HepG2 (cell line): ENCODE measurements around the gene TRPC6. TPM values are rescaled to one million over a fixed set of nuclear protein-coding genes. Genes with fewer than 3 reads are reported as not detected.

ENCODE experiments used
- ATAC-seq: fragments of 200-7000 bp; cut with Tn5 transposase; 3 replicates; pipeline ENCODE4 v1.9.1; 2020; ENCODE audit warnings: mild to moderate bottlenecking, moderate library complexity
- BruUV-seq: library from RNA; stranded (reverse); fragments of 400-500 nt; replicated peaks from 2 replicates; lab custom pipeline; 2021; lab: Mats Ljungman, UMichigan
- CTCF ChIA-PET: fragments of 300-600 bp; formaldehyde crosslinking; extraction: SDS; loops from one replicate; lab custom pipeline; 2021; ENCODE audit warnings: low total read pairs, inconsistent platforms, low intra/inter-chr PET ratio; lab: Yijun Ruan, JAX
- POLR2A ChIA-PET: fragments of 350-600 bp; sonication (Branson Sonifier 250); formaldehyde crosslinking; loops from one replicate; lab custom pipeline; 2020; ENCODE audit warnings: antibody characterized with exemption, inconsistent platforms; lab: Yijun Ruan, JAX
- DNase-seq: peaks from one replicate; pipeline ENCODE4 v3.0.0-alpha.2; 2015; ENCODE audit warnings: low spot score
- FAIRE-seq: peaks from 3 replicates; lab custom pipeline; 2011; peaks lifted over from hg19 to GRCh38; lab: Jason Lieb, UNC
- H2AFZ ChIP-seq: one replicate; pipeline ENCODE4 v1.6.1; 2011; ENCODE audit warnings: low read length, inconsistent platforms
- H3K27ac ChIP-seq: fragments of 300-600 bp; 3 replicates; pipeline ENCODE4 v1.8.0; 2011; ENCODE audit warnings: mixed run types, mild to moderate bottlenecking, mixed read lengths, low read length, inconsistent platforms; ENCODE audit not compliant: insufficient read depth; ENCODE audit errors: extremely low read length
- H3K27me3 ChIP-seq, 2 experiments: fragments of 200-600 bp in 1 of 2; 2 replicates in 1 of 2; 3 replicates in 1 of 2; pipeline versions ENCODE4 v1.6.0 to v1.8.0; 2011; ENCODE audit warnings: low read length in 2 of 2, mild to moderate bottlenecking in 2 of 2, moderate library complexity in 2 of 2, inconsistent platforms in 1 of 2; ENCODE audit not compliant: insufficient read depth in 2 of 2, control insufficient read depth in 1 of 2
- H3K36me3 ChIP-seq, 2 experiments: fragments of 200-600 bp in 1 of 2; replicated peaks in 1 of 2; 2 replicates in 1 of 2; 3 replicates in 1 of 2; pipeline versions ENCODE4 v1.5.1 to v1.8.0; 2011; ENCODE audit warnings: low read length in 2 of 2, inconsistent platforms in 1 of 2; ENCODE audit not compliant: insufficient read depth in 2 of 2, control insufficient read depth in 1 of 2
- H3K4me1 ChIP-seq: 2 replicates; pipeline ENCODE4 v1.5.1; 2012; ENCODE audit warnings: low read length, inconsistent platforms; ENCODE audit not compliant: insufficient read depth
- H3K4me2 ChIP-seq: 2 replicates; pipeline ENCODE4 v1.6.0; 2011; ENCODE audit warnings: low read depth, low read length, inconsistent platforms
- H3K4me3 ChIP-seq, 3 experiments: fragments of 200-600 bp in 1 of 3; sonication (generic), shearing (Covaris generic) in 1 of 3; replicated peaks in 1 of 3; 2 replicates each; pipeline ENCODE4 v1.5.1; 2011 to 2016; ENCODE audit warnings: low read length in 3 of 3, inconsistent platforms in 2 of 3, low read depth in 2 of 3, mild to moderate bottlenecking in 2 of 3, control low read depth in 1 of 3, mixed read lengths in 1 of 3; ENCODE audit not compliant: insufficient read depth in 1 of 3
- H3K79me2 ChIP-seq: one replicate; pipeline ENCODE4 v1.6.1; 2011; ENCODE audit warnings: low read length, inconsistent platforms; ENCODE audit not compliant: insufficient read depth
- H3K9ac ChIP-seq: 2 replicates; pipeline ENCODE4 v1.6.0; 2011; ENCODE audit warnings: mild to moderate bottlenecking, low read depth, low read length, inconsistent platforms; ENCODE audit not compliant: insufficient read depth
- H3K9me3 ChIP-seq: 2 replicates; pipeline ENCODE4 v1.5.1; 2012; ENCODE audit warnings: mild to moderate bottlenecking, low read length
- H4K20me1 ChIP-seq: 2 replicates; pipeline ENCODE4 v1.6.0; 2011; ENCODE audit warnings: inconsistent platforms, mild to moderate bottlenecking, low read length, moderate library complexity; ENCODE audit not compliant: insufficient read depth
- ATF1 ChIP-seq: IDR thresholded peaks from 2 replicates; pipeline ENCODE4 v1.6.1; 2016; ENCODE audit warnings: mild to moderate bottlenecking, control low read depth
- WGBS: methylation state at CpG from one replicate; pipeline ENCODE4 v1.1.6; 2017; ENCODE audit warnings: low lambda C conversion rate; 5-methylcytosine and 5-hydroxymethylcytosine counted together
- in situ Hi-C: cut with HindIII; loops from 2 replicates; pipeline ENCODE4 v1.10.0; 2017; ENCODE audit warnings: low pct_unique_long_range_greater_than_20kb; ENCODE audit not compliant: extremely low pct_ligation_motif_present
- intact Hi-C: fragments of 100-400 bp; cut with micrococcal nuclease; formaldehyde crosslinking; loops from one replicate; pipeline ENCODE4 v1.10.0; 2022; ENCODE audit not compliant: unreplicated experiment
- polyA plus RNA-seq, 8 experiments: library from polyadenylated mRNA; depleted of rRNA in 3 of 8; stranded (reverse) in 7 of 8; unstranded in 1 of 8; fragments of >200 nt; fragmentation: Illumina TruSeq in 4 of 8; extraction: Trizol in 4 of 8; gene quantifications; 2 replicates each; pipeline versions ENCODE4 v1.2.1 to v1.2.3, GENCODE V29; 2011 to 2016; ENCODE audit warnings: low read depth in 4 of 8, missing spikeins in 1 of 8, mixed read lengths in 1 of 8; ENCODE audit not compliant: insufficient read depth in 1 of 8
- total RNA-seq, 5 experiments: library from RNA; depleted of rRNA; stranded (reverse); fragments of >200 nt; fragmentation: Illumina TruSeq; extraction: Trizol; gene quantifications; 2 replicates each; pipeline ENCODE4 v1.2.3, GENCODE V29; 2016; ENCODE audit warnings: low read depth in 1 of 5
- TF ChIP-seq, protein P1 (sequence below): sonication (generic); formaldehyde crosslinking; IDR thresholded peaks from one replicate; pipeline ENCODE4 v1.5.1; 2020; ENCODE audit warnings: mild to moderate bottlenecking, missing genetic modification reagents; ENCODE audit errors: not compliant biosample characterization
- TF ChIP-seq, protein P2 (sequence below): sonication (generic); formaldehyde crosslinking; IDR thresholded peaks from 2 replicates; pipeline ENCODE4 v1.9.0; 2021; ENCODE audit warnings: missing genetic modification reagents, mild to moderate bottlenecking, borderline replicate concordance

TRPC6 gene
- total and polyA plus RNA-seq, 2 of the 13 experiments (the other 11 are each of a cell fraction or from before 2014, with no cell fraction given), result not detected

DNA sequence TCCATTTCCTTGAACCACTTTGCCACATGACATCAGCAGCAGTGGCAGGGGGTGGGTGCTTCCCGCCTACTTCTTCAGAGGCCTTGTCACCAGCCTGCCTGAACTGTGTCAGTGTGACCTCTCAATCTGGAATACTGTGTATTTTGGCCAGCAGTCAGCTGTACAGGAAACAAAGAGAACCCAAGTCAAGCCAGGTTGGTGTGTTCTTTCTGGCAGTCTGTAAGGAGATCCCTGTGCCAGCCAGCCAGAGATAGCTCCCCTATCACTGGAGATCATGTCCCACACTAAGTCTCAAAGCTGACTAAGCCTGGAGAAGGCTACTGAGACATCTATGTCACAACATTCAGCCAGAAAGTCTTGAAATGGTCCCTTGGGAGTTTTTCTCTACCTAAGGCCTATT lies 142.1 kb downstream of the TRPC6 start:
- CTCF ChIA-PET, result no interaction called here
- no CpG with 5 or more reads among the region's 1 CpG for WGBS
- Histone ChIP-seq H3K9ac (no peak overlapping the region), H3K9me3 (no peaks in the 10 kb centered on the region), H3K4me3 (no peak overlapping the region), H3K4me1 (no peaks in the 10 kb centered on the region), H2AFZ (no peak overlapping the region), H4K20me1 (no peaks in the 10 kb centered on the region), H3K79me2 (no peaks in the 10 kb centered on the region), H3K36me3 (no peaks in the 10 kb centered on the region), H3K27me3 (no peaks in the 10 kb centered on the region), H3K4me2 (no peak overlapping the region), H3K27ac (no peak overlapping the region)
- FAIRE-seq (no peak), ATAC-seq (no peak), DNase-seq (no peak)
- BruUV-seq, result no TSS peak
- in situ Hi-C loops (loop anchor here (25.0 kb wide), 1 partner anchor 571 kb away; no protein-coding TSS in a partner anchor), intact Hi-C loops (no loop called here)
- POLR2A ChIA-PET, result no interaction called here
- TF ChIP-seq, protein P1, sequence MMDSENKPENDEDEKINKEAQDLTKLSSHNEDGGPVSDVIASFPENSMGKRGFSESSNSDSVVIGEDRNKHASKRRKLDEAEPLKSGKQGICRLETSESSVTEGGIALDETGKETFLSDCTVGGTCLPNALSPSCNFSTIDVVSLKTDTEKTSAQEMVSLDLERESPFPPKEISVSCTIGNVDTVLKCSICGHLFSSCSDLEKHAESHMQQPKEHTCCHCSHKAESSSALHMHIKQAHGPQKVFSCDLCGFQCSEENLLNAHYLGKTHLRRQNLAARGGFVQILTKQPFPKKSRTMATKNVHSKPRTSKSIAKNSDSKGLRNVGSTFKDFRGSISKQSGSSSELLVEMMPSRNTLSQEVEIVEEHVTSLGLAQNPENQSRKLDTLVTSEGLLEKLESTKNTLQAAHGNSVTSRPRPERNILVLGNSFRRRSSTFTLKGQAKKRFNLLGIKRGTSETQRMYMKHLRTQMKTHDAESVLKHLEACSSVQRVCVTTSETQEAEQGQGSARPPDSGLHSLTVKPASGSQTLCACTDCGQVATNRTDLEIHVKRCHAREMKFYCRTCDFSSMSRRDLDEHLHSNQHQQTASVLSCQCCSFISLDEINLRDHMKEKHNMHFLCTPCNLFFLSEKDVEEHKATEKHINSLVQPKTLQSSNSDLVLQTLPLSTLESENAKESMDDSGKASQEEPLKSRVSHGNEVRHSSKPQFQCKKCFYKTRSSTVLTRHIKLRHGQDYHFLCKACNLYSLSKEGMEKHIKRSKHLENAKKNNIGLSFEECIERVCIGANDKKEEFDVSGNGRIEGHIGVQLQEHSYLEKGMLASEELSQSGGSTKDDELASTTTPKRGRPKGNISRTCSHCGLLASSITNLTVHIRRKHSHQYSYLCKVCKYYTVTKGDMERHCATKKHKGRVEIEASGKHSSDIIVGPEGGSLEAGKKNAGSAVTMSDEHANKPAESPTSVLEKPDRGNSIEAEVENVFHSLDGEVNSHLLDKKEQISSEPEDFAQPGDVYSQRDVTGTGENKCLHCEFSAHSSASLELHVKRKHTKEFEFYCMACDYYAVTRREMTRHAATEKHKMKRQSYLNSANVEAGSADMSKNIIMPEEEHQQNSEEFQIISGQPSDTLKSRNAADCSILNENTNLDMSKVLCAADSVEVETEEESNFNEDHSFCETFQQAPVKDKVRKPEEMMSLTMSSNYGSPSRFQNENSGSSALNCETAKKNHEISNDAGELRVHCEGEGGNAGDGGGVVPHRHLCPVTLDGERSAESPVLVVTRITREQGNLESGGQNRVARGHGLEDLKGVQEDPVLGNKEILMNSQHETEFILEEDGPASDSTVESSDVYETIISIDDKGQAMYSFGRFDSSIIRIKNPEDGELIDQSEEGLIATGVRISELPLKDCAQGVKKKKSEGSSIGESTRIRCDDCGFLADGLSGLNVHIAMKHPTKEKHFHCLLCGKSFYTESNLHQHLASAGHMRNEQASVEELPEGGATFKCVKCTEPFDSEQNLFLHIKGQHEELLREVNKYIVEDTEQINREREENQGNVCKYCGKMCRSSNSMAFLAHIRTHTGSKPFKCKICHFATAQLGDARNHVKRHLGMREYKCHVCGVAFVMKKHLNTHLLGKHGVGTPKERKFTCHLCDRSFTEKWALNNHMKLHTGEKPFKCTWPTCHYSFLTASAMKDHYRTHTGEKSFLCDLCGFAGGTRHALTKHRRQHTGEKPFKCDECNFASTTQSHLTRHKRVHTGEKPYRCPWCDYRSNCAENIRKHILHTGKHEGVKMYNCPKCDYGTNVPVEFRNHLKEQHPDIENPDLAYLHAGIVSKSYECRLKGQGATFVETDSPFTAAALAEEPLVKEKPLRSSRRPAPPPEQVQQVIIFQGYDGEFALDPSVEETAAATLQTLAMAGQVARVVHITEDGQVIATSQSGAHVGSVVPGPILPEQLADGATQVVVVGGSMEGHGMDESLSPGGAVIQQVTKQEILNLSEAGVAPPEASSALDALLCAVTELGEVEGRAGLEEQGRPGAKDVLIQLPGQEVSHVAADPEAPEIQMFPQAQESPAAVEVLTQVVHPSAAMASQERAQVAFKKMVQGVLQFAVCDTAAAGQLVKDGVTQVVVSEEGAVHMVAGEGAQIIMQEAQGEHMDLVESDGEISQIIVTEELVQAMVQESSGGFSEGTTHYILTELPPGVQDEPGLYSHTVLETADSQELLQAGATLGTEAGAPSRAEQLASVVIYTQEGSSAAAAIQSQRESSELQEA (CRISPR knock-in tag), result no peak
- no peak for TF ChIP-seq ATF1
- TF ChIP-seq, protein P2, sequence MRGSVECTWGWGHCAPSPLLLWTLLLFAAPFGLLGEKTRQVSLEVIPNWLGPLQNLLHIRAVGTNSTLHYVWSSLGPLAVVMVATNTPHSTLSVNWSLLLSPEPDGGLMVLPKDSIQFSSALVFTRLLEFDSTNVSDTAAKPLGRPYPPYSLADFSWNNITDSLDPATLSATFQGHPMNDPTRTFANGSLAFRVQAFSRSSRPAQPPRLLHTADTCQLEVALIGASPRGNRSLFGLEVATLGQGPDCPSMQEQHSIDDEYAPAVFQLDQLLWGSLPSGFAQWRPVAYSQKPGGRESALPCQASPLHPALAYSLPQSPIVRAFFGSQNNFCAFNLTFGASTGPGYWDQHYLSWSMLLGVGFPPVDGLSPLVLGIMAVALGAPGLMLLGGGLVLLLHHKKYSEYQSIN (CRISPR knock-in tag), result no peak
